ENCODE measurements around the gene LTBP3.
A peak's percentile ranks its signal among the peaks of the same experiment; 100 is the strongest.

LTBP3 gene

GRCh38 chr11:65554842-65555430, 3.2 kb downstream of the LTBP3 start:
- no peak for TF ChIP-seq CTCF (IDR thresholded peaks at IDR 0.05; ENCODE audit: insufficient read depth, low read length, missing control alignments)
- H3K4me3 ChIP-seq (ENCODE audit: low read depth, low read length): peak overlapping the region; percentile 34; the same call in 1 of the 2 replicates
- DNase-seq (ENCODE audit: low read depth, low spot score): no peak
- ChIA-PET POLR2A (no interaction called here), CTCF (interaction anchor here (0.8 to 1.4 kb wide), 5 partner anchors 12 to 38 kb away, joined by 3 to 16 read pairs (median 4); partner anchors contain the start of gene FAM89B)

- no peak overlapping the region for H3K4me3 ChIP-seq (ENCODE audit: low read depth, low read length)
- no peak for TF ChIP-seq CTCF (IDR thresholded peaks at IDR 0.05; ENCODE audit: insufficient read depth, low read length, missing control alignments)
- CTCF ChIA-PET: interaction anchor here (0.8 to 6.0 kb wide), 5 partner anchors 11 to 18 kb away, joined by 3 to 60 read pairs (median 5); partner anchors contain the start of gene FAM89B
- no peak for DNase-seq (ENCODE audit: low read depth, low spot score)
- POLR2A ChIA-PET: no interaction called here
Observed at GRCh38 chr11:65554057-65554818, 3.9 kb downstream of the LTBP3 start.

GRCh38 chr11:65553301-65554001, 4.7 kb downstream of the LTBP3 start:
- no peak for TF ChIP-seq CTCF (IDR thresholded peaks at IDR 0.05; ENCODE audit: insufficient read depth, low read length, missing control alignments)
- CTCF ChIA-PET: interaction anchor here (1.3 to 6.0 kb wide), 2 partner anchors 12 to 27 kb away, joined by 3 to 60 read pairs; no protein-coding TSS in a partner anchor
- DNase-seq (ENCODE audit: low read depth, low spot score): no peak
- POLR2A ChIA-PET: no interaction called here
- no peak overlapping the region for H3K4me3 ChIP-seq (ENCODE audit: low read depth, low read length)

- POLR2A ChIA-PET: no interaction called here
- DNase-seq (ENCODE audit: low read depth, low spot score): no peak
Observed at GRCh38 chr11:65552388-65552951, 5.7 kb downstream of the LTBP3 start.

GRCh38 chr11:65551572-65552387, 6.4 kb downstream of the LTBP3 start:
- ChIA-PET CTCF (interaction anchor here (0.8 to 6.0 kb wide), 9 partner anchors 7 to 43 kb away, joined by 3 to 60 read pairs (median 4); no protein-coding TSS in a partner anchor), POLR2A (no interaction called here)
- H3K4me3 ChIP-seq (ENCODE audit: low read depth, low read length): no peak overlapping the region
- peak; percentile 56 for TF ChIP-seq CTCF (IDR thresholded peaks at IDR 0.05; ENCODE audit: insufficient read depth, low read length, missing control alignments)
- DNase-seq (ENCODE audit: low read depth, low spot score): no peak

More at GRCh38 chr11:65552388-65552951, 5.7 kb downstream of the LTBP3 start:
- CTCF ChIA-PET: interaction anchor here (0.8 to 6.0 kb wide), 9 partner anchors 8 to 42 kb away, joined by 3 to 60 read pairs (median 3); no protein-coding TSS in a partner anchor
- no peak overlapping the region for H3K4me3 ChIP-seq (ENCODE audit: low read depth, low read length)
- TF ChIP-seq CTCF (IDR thresholded peaks at IDR 0.05; ENCODE audit: insufficient read depth, low read length, missing control alignments): no peak
